ENCODE data around the gene EDEM2.

- no peak for TF ChIP-seq ETV6 (CRISPR knock-in tag; conservative IDR thresholded peaks at IDR 0.05)
- TF ChIP-seq MAX (IDR thresholded peaks at IDR 0.05): no peak
- TF ChIP-seq, protein P1, sequence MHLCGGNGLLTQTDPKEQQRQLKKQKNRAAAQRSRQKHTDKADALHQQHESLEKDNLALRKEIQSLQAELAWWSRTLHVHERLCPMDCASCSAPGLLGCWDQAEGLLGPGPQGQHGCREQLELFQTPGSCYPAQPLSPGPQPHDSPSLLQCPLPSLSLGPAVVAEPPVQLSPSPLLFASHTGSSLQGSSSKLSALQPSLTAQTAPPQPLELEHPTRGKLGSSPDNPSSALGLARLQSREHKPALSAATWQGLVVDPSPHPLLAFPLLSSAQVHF (CRISPR knock-in tag; IDR thresholded peaks at IDR 0.05): no peak
- TF ChIP-seq KAT7 (CRISPR knock-in tag; IDR thresholded peaks at IDR 0.05; ENCODE audit: borderline replicate concordance): no peak
- TF ChIP-seq GFI1 (CRISPR knock-in tag; IDR thresholded peaks at IDR 0.05; ENCODE audit: borderline replicate concordance): no peak
- no peak for TF ChIP-seq SMAD1 (CRISPR knock-in tag; IDR thresholded peaks at IDR 0.05; ENCODE audit: borderline replicate concordance, low read depth)
- TF ChIP-seq CTCF (CRISPR knock-in tag; IDR thresholded peaks at IDR 0.05): no peak
- TF ChIP-seq ZNF775 (CRISPR knock-in tag; IDR thresholded peaks at IDR 0.05; ENCODE audit: borderline replicate concordance): no peak
- TF ChIP-seq HCFC1 (IDR thresholded peaks at IDR 0.05; ENCODE audit: low read depth, low read length): no peak
- TF ChIP-seq PBX2 (CRISPR knock-in tag; IDR thresholded peaks at IDR 0.05): no peak
- no peak for TF ChIP-seq FIP1L1 (IDR thresholded peaks at IDR 0.05; ENCODE audit: borderline replicate concordance, insufficient read depth, low read depth, low read length)
These were observed 14.1 kb downstream of the EDEM2 start for GRCh38 chr20:35133031-35133430.

All from HepG2 (cell line).